Stomach (tissue), 9 donors: ENCODE data around the gene PCDHGA6. TPM values are rescaled to one million over a fixed set of nuclear protein-coding genes. Genes with fewer than 3 reads are reported as not detected.
"Not testable (repeated sequence)": the region's sequence is repeated elsewhere in the genome, so short reads cannot be mapped to it uniquely, and the experiment has no call there.

ENCODE experiments used
- DNase-seq, 2 donors: peaks; one replicate each; pipeline versions ENCODE4 v3.0.0 to v3.0.0-alpha.2; 2013 to 2019
- H3K27ac ChIP-seq, 5 donors: fragments of 200-600 bp in 4 of 5; sonication (generic) in 4 of 5; one replicate each; pipeline ENCODE4 v1.5.1; 2013 to 2019; ENCODE audit warnings: mild to moderate bottlenecking in 1 of 5, moderate library complexity in 1 of 5
- H3K27me3 ChIP-seq, 3 donors: fragments of 200-600 bp; sonication (generic); one replicate each; pipeline ENCODE4 v1.5.1; 2017 to 2019; ENCODE audit warnings: mixed run types in 1 of 3
- H3K36me3 ChIP-seq, 4 donors: fragments of 200-600 bp; sonication (generic); 1 replicate in 3 of 4; 2 replicates in 1 of 4; pipeline ENCODE4 v1.5.1; 2016 to 2019
- H3K4me1 ChIP-seq, 4 donors: fragments of 200-600 bp; sonication (generic); one replicate each; pipeline ENCODE4 v1.5.1; 2016 to 2019
- H3K4me3 ChIP-seq, 4 donors: fragments of 200-600 bp; sonication (generic) in 3 of 4; one replicate each; pipeline ENCODE4 v1.5.1; 2016 to 2019; ENCODE audit warnings: mild to moderate bottlenecking in 1 of 4
- H3K9me3 ChIP-seq, 4 donors: fragments of 200-600 bp; sonication (generic); one replicate each; pipeline ENCODE4 v1.5.1; 2016 to 2019
- CTCF ChIP-seq, 7 experiments: fragments of 450-650 bp in 4 of 7; fragments of 200-600 bp in 3 of 7; sonication (generic) in 3 of 7; IDR thresholded peaks; one replicate each; pipeline ENCODE4 v1.5.1; 2016 to 2019; ENCODE audit warnings: antibody characterized with exemption in 7 of 7, control low read depth in 2 of 7, mild to moderate bottlenecking in 1 of 7
- EP300 ChIP-seq: sonication (generic); formaldehyde crosslinking; IDR thresholded peaks from one replicate; pipeline ENCODE4 v1.6.1; 2017; ENCODE audit warnings: antibody characterized with exemption
- POLR2A ChIP-seq, 4 donors: fragments of 450-650 bp; IDR thresholded peaks; one replicate each; pipeline ENCODE4 v1.6.1; 2016; ENCODE audit warnings: antibody characterized with exemption in 4 of 4, control low read depth in 2 of 4, mild to moderate bottlenecking in 1 of 4, moderate library complexity in 1 of 4
- POLR2AphosphoS5 ChIP-seq, 3 donors: sonication (generic); formaldehyde crosslinking; IDR thresholded peaks; one replicate each; pipeline ENCODE4 v1.6.1; 2016; ENCODE audit warnings: antibody characterized with exemption in 3 of 3
- WGBS, 5 donors: extraction: QIAGEN DNeasy Blood & Tissue Kit in 3 of 5; methylation state at CpG; one replicate each; pipeline versions ENCODE4 v1.1.5 to v1.1.7; 2013 to 2018; 5-methylcytosine and 5-hydroxymethylcytosine counted together
- intact Hi-C: fragments of 100-400 bp; cut with DNase I; formaldehyde crosslinking; loops from one replicate; pipeline ENCODE4 v1.15.1; 2023; ENCODE audit warnings: low total_unique reads
- polyA plus RNA-seq, 3 donors: library from polyadenylated mRNA; stranded (reverse); fragments of 200-250 nt; gene quantifications; one replicate each; pipeline ENCODE4 v1.2.3, GENCODE V29; 2013
- total RNA-seq, 5 donors: library from RNA; depleted of rRNA; stranded (reverse); fragments of >200 nt; gene quantifications; one replicate each; pipeline versions ENCODE4 v1.1.0 to v1.2.3, GENCODE V29; 2014 to 2016
- donor health status: healthy with polysubstance abuse.
- donor health status: Bipolar disorder and iron deficiency.
- donor health status: healthy.

Gene PCDHGA6
- total and polyA plus RNA-seq, 8 donors = 0.06 to 4.4 (median 0.58) TPM; not detected in 1

- peaks cover 0 to 14% (median 8%) of the 10 kb centered on the region in 4 donors for H3K36me3 ChIP-seq
- 7 to 20% (median 10%) methylated on average over 24 to 31 of the region's 31 CpGs for WGBS, 5 donors
- DNase-seq = peak; percentile 67 to 77
- intact Hi-C loops = loop anchor here (10.0 kb wide), 1 partner anchor 112 kb away; no protein-coding TSS in a partner anchor
- H3K9me3 ChIP-seq = peaks cover 43 to 99% (median 89%) of the 10 kb centered on the region in 4 donors
- no peak within 1 kb of the TSS for H3K27ac ChIP-seq
- H3K27me3 ChIP-seq = peaks cover 0 to 81% (median 31%) of the 10 kb centered on the region in 3 donors
- peak within 1 kb of the TSS; percentile 27 to 48 (median 39) for H3K4me3 ChIP-seq
- peaks cover 0 to 20% (median 5%) of the 10 kb centered on the region in 4 donors for H3K4me1 ChIP-seq
- TF ChIP-seq CTCF (IDR thresholded peaks at IDR 0.05) (peak in 4 of 7 experiments; percentile 22 to 46 (median 33)), POLR2AphosphoS5 (IDR thresholded peaks at IDR 0.05) (no peak)
Measured at GRCh38 chr5:141412854-141413539, 39.3 kb downstream of the PCDHGA6 start, which contains the start of gene PCDHGA10. Gene PCDHGA10 (plus strand): TSS chr5:141412987. CDS start chr5:141413176, 189 bp downstream.

- peaks cover 0 to 25% (median 7%) of the 10 kb centered on the region in 4 donors for H3K4me1 ChIP-seq
- no peak for DNase-seq
- H3K36me3 ChIP-seq = peaks cover 0 to 14% (median 8%) of the 10 kb centered on the region in 4 donors
- H3K27ac ChIP-seq = no peak overlapping the region
- 8 to 19% (median 14%) methylated on average over 24 to 25 of the region's 25 CpGs for WGBS, 5 donors
- TF ChIP-seq POLR2AphosphoS5 (IDR thresholded peaks at IDR 0.05) (no peak), POLR2A (IDR thresholded peaks at IDR 0.05) (no peak), CTCF (IDR thresholded peaks at IDR 0.05) (no peak), EP300 (no peak)
- H3K9me3 ChIP-seq = peaks cover 47 to 99% (median 89%) of the 10 kb centered on the region in 4 donors
- peaks cover 0 to 81% (median 28%) of the 10 kb centered on the region in 3 donors for H3K27me3 ChIP-seq
- peak overlapping the region; percentile 27 to 48 (median 39) for H3K4me3 ChIP-seq
- intact Hi-C loops = loop anchor here (10.0 kb wide), 1 partner anchor 111 kb away; no protein-coding TSS in a partner anchor
Measured at GRCh38 chr5:141413540-141414069, 39.9 kb downstream of the PCDHGA6 start.

- not testable (repeated sequence) for DNase-seq, H3K27ac ChIP-seq, H3K4me3 ChIP-seq
- 27 to 40% (median 29%) methylated on average over 6 to 46 of the region's 46 CpGs for WGBS, 5 donors
- intact Hi-C loops = loop anchor here (10.0 kb wide), 1 partner anchor 110 kb away; no protein-coding TSS in a partner anchor
- H3K9me3 ChIP-seq = peaks cover 47 to 99% (median 89%) of the 10 kb centered on the region in 4 donors
- H3K36me3 ChIP-seq = peaks cover 0 to 20% (median 8%) of the 10 kb centered on the region in 4 donors
- peaks cover 0 to 81% (median 27%) of the 10 kb centered on the region in 3 donors for H3K27me3 ChIP-seq
- peaks cover 0 to 25% (median 9%) of the 10 kb centered on the region in 4 donors for H3K4me1 ChIP-seq
Measured at GRCh38 chr5:141414548-141415274, 41.0 kb downstream of the PCDHGA6 start.

GRCh38 chr5:141415275-141415618, 41.6 kb downstream of the PCDHGA6 start:
- Histone ChIP-seq H3K4me1 (peaks cover 0 to 25% (median 9%) of the 10 kb centered on the region in 4 donors), H3K36me3 (peaks cover 0 to 20% (median 8%) of the 10 kb centered on the region in 4 donors), H3K27me3 (peaks cover 0 to 81% (median 25%) of the 10 kb centered on the region in 3 donors), H3K9me3 (peaks cover 48 to 99% (median 89%) of the 10 kb centered on the region in 4 donors)
- H3K27ac ChIP-seq, H3K4me3 ChIP-seq, DNase-seq: not testable (repeated sequence)
- intact Hi-C loops = loop anchor here (10.0 kb wide), 1 partner anchor 110 kb away; no protein-coding TSS in a partner anchor
- 20 to 27% (median 25%) methylated on average over 11 to 24 of the region's 24 CpGs for WGBS, 5 donors
